GM12874 (cell line): ENCODE results near the gene CNGA4.

Experiments used
- TF ChIP-seq, protein P1 (sequence below): IDR thresholded peaks from 2 replicates; pipeline ENCODE4 v1.5.1; 2011; ENCODE audit warnings: low read depth, mild to moderate bottlenecking, control low read depth, low read length, moderate library complexity; ENCODE audit not compliant: insufficient read depth

Gene CNGA4

GRCh38 chr11:6251120-6251733 lies 12.3 kb downstream of the CNGA4 start:
- TF ChIP-seq, protein P1, sequence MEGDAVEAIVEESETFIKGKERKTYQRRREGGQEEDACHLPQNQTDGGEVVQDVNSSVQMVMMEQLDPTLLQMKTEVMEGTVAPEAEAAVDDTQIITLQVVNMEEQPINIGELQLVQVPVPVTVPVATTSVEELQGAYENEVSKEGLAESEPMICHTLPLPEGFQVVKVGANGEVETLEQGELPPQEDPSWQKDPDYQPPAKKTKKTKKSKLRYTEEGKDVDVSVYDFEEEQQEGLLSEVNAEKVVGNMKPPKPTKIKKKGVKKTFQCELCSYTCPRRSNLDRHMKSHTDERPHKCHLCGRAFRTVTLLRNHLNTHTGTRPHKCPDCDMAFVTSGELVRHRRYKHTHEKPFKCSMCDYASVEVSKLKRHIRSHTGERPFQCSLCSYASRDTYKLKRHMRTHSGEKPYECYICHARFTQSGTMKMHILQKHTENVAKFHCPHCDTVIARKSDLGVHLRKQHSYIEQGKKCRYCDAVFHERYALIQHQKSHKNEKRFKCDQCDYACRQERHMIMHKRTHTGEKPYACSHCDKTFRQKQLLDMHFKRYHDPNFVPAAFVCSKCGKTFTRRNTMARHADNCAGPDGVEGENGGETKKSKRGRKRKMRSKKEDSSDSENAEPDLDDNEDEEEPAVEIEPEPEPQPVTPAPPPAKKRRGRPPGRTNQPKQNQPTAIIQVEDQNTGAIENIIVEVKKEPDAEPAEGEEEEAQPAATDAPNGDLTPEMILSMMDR, result peak; percentile 86

GRCh38 chr11:6251990-6252473 lies 13.1 kb downstream of the CNGA4 start:
- TF ChIP-seq, protein P1, result no peak

DNA sequence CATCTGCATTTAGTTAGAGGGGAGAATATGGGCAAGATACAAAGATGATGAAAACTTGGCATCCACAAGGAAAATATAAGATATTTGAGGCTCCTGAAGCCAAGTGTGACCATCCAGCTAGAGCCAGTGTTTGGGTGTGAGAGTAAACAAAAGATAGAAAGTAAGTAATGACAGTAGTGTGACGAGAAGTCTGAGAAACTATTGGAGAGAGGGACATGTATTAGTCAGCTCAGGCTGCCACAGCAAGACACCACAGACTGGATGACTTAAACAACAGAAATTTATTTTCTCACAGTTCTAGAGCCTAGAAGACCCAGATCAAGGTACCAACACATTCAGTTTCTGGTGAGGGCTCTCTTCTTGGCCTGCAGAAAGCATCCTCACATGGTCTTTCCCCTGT lies 14.3 kb downstream of the CNGA4 start:
- TF ChIP-seq, protein P1, result no peak

DNA sequence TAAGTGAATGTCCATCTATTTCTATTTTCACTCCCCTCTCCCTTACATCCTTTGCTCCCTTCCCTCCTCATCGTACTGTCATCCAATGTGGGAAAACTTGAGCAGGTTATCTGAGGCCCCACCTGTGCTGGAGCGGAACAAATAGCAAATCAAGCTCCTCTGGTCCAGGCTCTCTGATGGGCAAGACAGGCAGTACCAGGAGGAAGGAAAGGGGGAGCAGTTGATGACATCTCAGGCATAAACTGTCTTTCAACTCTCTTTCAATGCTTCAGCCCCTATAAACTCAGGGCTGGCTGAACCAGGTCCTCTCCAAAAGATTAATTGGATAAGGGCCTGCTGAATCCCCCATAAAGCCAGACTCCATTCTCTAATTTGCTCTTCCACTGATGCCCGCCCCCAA lies 19.3 kb downstream of the CNGA4 start:
- TF ChIP-seq, protein P1, result no peak

- TF ChIP-seq, protein P1, result no peak
Observed at GRCh38 chr11:6258571-6259081, 19.7 kb downstream of the CNGA4 start.

DNA sequence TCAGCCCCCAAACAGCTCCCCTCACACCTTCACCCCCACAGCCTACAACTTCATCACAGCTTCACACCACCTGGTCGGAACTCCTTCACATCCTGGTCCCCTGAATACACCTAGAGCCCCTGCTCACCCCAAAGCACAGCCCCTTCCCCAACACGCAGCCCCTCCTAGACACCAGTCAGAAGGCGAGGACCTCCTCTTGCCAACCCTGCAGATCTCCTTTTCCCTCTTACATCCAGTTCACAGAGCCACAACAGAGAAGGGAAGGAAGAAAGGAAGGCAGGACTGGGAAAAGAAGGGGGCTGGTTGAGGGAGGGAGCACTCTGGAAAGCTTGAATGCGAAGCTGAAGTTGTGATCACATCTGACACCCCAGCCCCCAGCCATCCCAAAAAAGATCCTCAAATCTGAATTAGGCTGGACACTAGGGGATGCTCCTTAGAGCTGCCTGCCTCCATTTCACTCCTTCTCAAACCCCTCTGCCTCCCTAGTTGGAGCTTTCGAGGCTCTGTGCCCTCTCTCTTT lies 21.4 kb downstream of the CNGA4 start:
- TF ChIP-seq, protein P1, result no peak

GRCh38 chr11:6263662-6264061 lies 24.8 kb downstream of the CNGA4 start:
- TF ChIP-seq, protein P1, result no peak
